K562 (cell line): ENCODE data around the gene MT1A. TPM values are rescaled to one million over a fixed set of nuclear protein-coding genes. Genes with fewer than 3 reads are reported as not detected.

Experiments used
- ATAC-seq: fragments of 200-7000 bp; cut with Tn5 transposase; 3 replicates; pipeline ENCODE4 v1.9.1; 2020; ENCODE audit warnings: moderate library complexity
- BruUV-seq: library from RNA; stranded (reverse); fragments of 400-500 nt; replicated peaks from 2 replicates; lab custom pipeline; 2021; lab: Mats Ljungman, UMichigan
- CTCF ChIA-PET: fragments of 300-600 bp; formaldehyde crosslinking; extraction: SDS; loops from one replicate; lab custom pipeline; 2021; ENCODE audit warnings: low intra/inter-chr PET ratio; lab: Yijun Ruan, JAX
- POLR2A ChIA-PET: fragments of 300-600, 350-650 bp; sonication (Branson Sonifier 250); formaldehyde crosslinking; extraction: SDS; loops from one replicate; lab custom pipeline; 2021; ENCODE audit warnings: antibody characterized with exemption, inconsistent platforms; lab: Yijun Ruan, JAX
- DNase-seq, 4 experiments: peaks; one replicate each; pipeline versions ENCODE4 v3.0.0 to v3.0.0-alpha.2; 2011 to 2018; ENCODE audit warnings: low spot score in 3 of 4, mixed read lengths in 3 of 4; ENCODE audit errors: extremely low read depth in 1 of 4
- FAIRE-seq: peaks from 2 replicates; lab custom pipeline; 2011; peaks lifted over from hg19 to GRCh38; lab: Jason Lieb, UNC
- H2AFZ ChIP-seq: 2 replicates; pipeline ENCODE4 v1.6.0; 2011; ENCODE audit warnings: low read depth, low read length, control low read depth, inconsistent platforms
- H3K27ac ChIP-seq: fragments of 200-600 bp; 3 replicates; pipeline ENCODE4 v1.8.0; 2011; ENCODE audit warnings: low read depth, mild to moderate bottlenecking, control low read depth, inconsistent platforms, low read length, moderate library complexity, mixed read lengths; ENCODE audit errors: extremely low read depth
- H3K27me3 ChIP-seq, 2 experiments: fragments of 300-600 bp in 1 of 2; 2 replicates in 1 of 2; 3 replicates in 1 of 2; pipeline versions ENCODE4 v1.6.0 to v1.8.0; 2011; ENCODE audit warnings: inconsistent platforms in 2 of 2, low read length in 2 of 2, mild to moderate bottlenecking in 1 of 2, mixed read lengths in 1 of 2, moderate library complexity in 1 of 2; ENCODE audit not compliant: control insufficient read depth in 2 of 2, insufficient read depth in 2 of 2
- H3K36me3 ChIP-seq: fragments of 300-600 bp; 3 replicates; pipeline ENCODE4 v1.8.0; 2011; ENCODE audit warnings: mild to moderate bottlenecking, low read length, inconsistent platforms; ENCODE audit not compliant: control insufficient read depth, insufficient read depth
- H3K4me1 ChIP-seq, 2 experiments: fragments of 200-600 bp in 1 of 2; replicated peaks in 1 of 2; 2 replicates in 1 of 2; 3 replicates in 1 of 2; pipeline versions ENCODE4 v1.5.1 to v1.8.0; 2011; ENCODE audit warnings: inconsistent platforms in 2 of 2, low read length in 2 of 2, mild to moderate bottlenecking in 1 of 2, mixed read lengths in 1 of 2, moderate library complexity in 1 of 2; ENCODE audit not compliant: control insufficient read depth in 2 of 2, insufficient read depth in 2 of 2
- H3K4me2 ChIP-seq: 2 replicates; pipeline ENCODE4 v1.6.1; 2011; ENCODE audit warnings: low read length, control low read depth, inconsistent platforms, mixed read lengths; ENCODE audit not compliant: insufficient read depth
- H3K4me3 ChIP-seq: fragments of 200-600 bp; sonication (generic), shearing (Covaris generic); 2 replicates; pipeline ENCODE4 v1.5.1; 2016; ENCODE audit warnings: control low read depth, inconsistent platforms
- H3K79me2 ChIP-seq: fragments of 200-600 bp; 3 replicates; pipeline ENCODE4 v1.8.0; 2011; ENCODE audit warnings: low read length, inconsistent platforms; ENCODE audit not compliant: control insufficient read depth, insufficient read depth
- H3K9ac ChIP-seq, 2 experiments: 2 replicates each; pipeline versions ENCODE4 v1.6.0 to v1.6.1; 2011; ENCODE audit warnings: low read depth in 2 of 2, low read length in 2 of 2, control low read depth in 1 of 2, inconsistent platforms in 1 of 2, mild to moderate bottlenecking in 1 of 2, mixed read lengths in 1 of 2; ENCODE audit not compliant: insufficient read depth in 1 of 2
- H3K9me1 ChIP-seq: one replicate; pipeline ENCODE4 v1.6.0; 2011; ENCODE audit warnings: inconsistent platforms, mild to moderate bottlenecking, low read length, moderate library complexity; ENCODE audit not compliant: control insufficient read depth, insufficient read depth
- H3K9me3 ChIP-seq: replicated peaks from 2 replicates; pipeline ENCODE4 v1.5.1; 2011; ENCODE audit warnings: low read depth, low read length, inconsistent platforms; ENCODE audit not compliant: control insufficient read depth, insufficient read depth
- H4K20me1 ChIP-seq: replicated peaks from 2 replicates; pipeline ENCODE4 v1.6.1; 2011; ENCODE audit warnings: low read length, inconsistent platforms, mixed read lengths; ENCODE audit not compliant: control insufficient read depth, insufficient read depth
- FOXA3 ChIP-seq, 2 experiments: fragments of 450-650 bp in 1 of 2; sonication (generic) in 1 of 2; formaldehyde crosslinking; IDR thresholded peaks in 1 of 2; conservative IDR thresholded peaks in 1 of 2; 2 replicates each; pipeline versions ENCODE4 v1.4.0 to v1.8.0; 2020 to 2022; ENCODE audit warnings: mild to moderate bottlenecking in 2 of 2, missing genetic modification reagents in 1 of 2
- KLF1 ChIP-seq: fragments of 450-650 bp; IDR thresholded peaks from 2 replicates; pipeline ENCODE4 v1.6.1; 2016; ENCODE audit warnings: missing genetic modification characterization, missing compliant biosample characterization
- RAD21 ChIP-seq, 2 experiments: fragments of 250-450 bp in 1 of 2; fragments of 450-650 bp in 1 of 2; sonication (Bioruptor Pico) in 1 of 2; formaldehyde crosslinking in 1 of 2; IDR thresholded peaks in 1 of 2; conservative IDR thresholded peaks in 1 of 2; 2 replicates each; pipeline versions ENCODE4 v1.4.0 to v1.8.0; 2020 to 2022; ENCODE audit warnings: mild to moderate bottlenecking in 2 of 2, moderate library complexity in 1 of 2
- RCOR1 ChIP-seq, 2 experiments: IDR thresholded peaks; 2 replicates each; pipeline ENCODE4 v1.6.1; 2012; ENCODE audit warnings: low read depth in 2 of 2, low read length in 2 of 2, borderline replicate concordance in 1 of 2, improper control_type of control experiment in 1 of 2
- SMC3 ChIP-seq: conservative IDR thresholded peaks from 2 replicates; pipeline ENCODE4 v1.6.1; 2011; ENCODE audit warnings: low read depth, low read length, improper control_type of control experiment; ENCODE audit not compliant: insufficient read depth
- WGBS: fragments of 100-300 bp; shearing (Covaris generic); methylation state at CpG from one replicate; pipeline ENCODE4 v1.1.6; 2016; ENCODE audit warnings: low coverage, mixed read lengths; ENCODE audit not compliant: insufficient coverage; ENCODE audit errors: missing lambda C conversion rate; 5-methylcytosine and 5-hydroxymethylcytosine counted together
- in situ Hi-C: fragments of 300-500 bp; cut with MboI; formaldehyde crosslinking; loops from 4 replicates; pipeline ENCODE4 v1.15.0; 2018; ENCODE audit warnings: inconsistent platforms, mixed read lengths
- intact Hi-C: fragments of 100-400 bp; cut with micrococcal nuclease; formaldehyde crosslinking; loops from 2 replicates; pipeline ENCODE4 v1.14.2; 2022
- polyA plus RNA-seq, 8 experiments: library from polyadenylated mRNA; depleted of rRNA in 4 of 8; stranded (reverse) in 5 of 8; unstranded in 3 of 8; fragments of >200 nt; fragmentation: Nextera tagmentation in 2 of 8; fragmentation: Illumina TruSeq in 1 of 8; extraction: Ambion mirVana in 2 of 8; extraction: Trizol in 1 of 8; gene quantifications; 2 replicates each; pipeline versions ENCODE4 v1.2.1 to v1.2.3, GENCODE V29; 2011 to 2014; ENCODE audit warnings: inconsistent platforms in 1 of 8, missing spikeins in 1 of 8
- total RNA-seq, 7 experiments: library from RNA; depleted of rRNA in 6 of 7; stranded (reverse); fragments of >200 nt in 6 of 7; fragmentation: Illumina TruSeq in 2 of 7; extraction: Trizol in 2 of 7; gene quantifications; 2 replicates each; pipeline versions ENCODE4 v1.2.1 to v1.2.3, GENCODE V29; 2011 to 2021; ENCODE audit warnings: low replicate concordance in 1 of 7
- TF ChIP-seq, protein P1 (sequence below): sonication (generic); formaldehyde crosslinking; IDR thresholded peaks from 2 replicates; pipeline ENCODE4 v1.8.1; 2023; ENCODE audit warnings: missing genetic modification reagents, mild to moderate bottlenecking, borderline replicate concordance

MT1A gene
- total and polyA plus RNA-seq, 9 of the 15 experiments (the other 6 are each of a cell fraction or from before 2014, with no cell fraction given), result 0.23 TPM; not detected in 8

GRCh38 chr16:56600398-56600999, 38.0 kb upstream of the MT1A start:
- no TSS peak for BruUV-seq
- ATAC-seq (peak; percentile 78), DNase-seq (peak; percentile 47 to 61 (median 56)), FAIRE-seq (peak; percentile 90)
- Histone ChIP-seq H3K27me3 (peaks cover 3 to 16% of the 10 kb centered on the region in 2 experiments; a peak in 2 of 5 replicates), H3K27ac (no peak overlapping the region), H3K36me3 (no peaks in the 10 kb centered on the region), H3K9me1 (no peaks in the 10 kb centered on the region), H3K4me2 (no peak overlapping the region), H4K20me1 (no peaks in the 10 kb centered on the region), H3K4me3 (no peak overlapping the region), H2AFZ (no peak overlapping the region), H3K9me3 (no peaks in the 10 kb centered on the region), H3K79me2 (no peaks in the 10 kb centered on the region), H3K4me1 (no peaks in the 10 kb centered on the region; a peak in 1 of 5 replicates), H3K9ac (no peak overlapping the region)
- intact Hi-C loops (no loop called here), in situ Hi-C loops (no loop called here)
- under 1% methylated on average over 8 of the region's 8 CpGs for whole genome bisulfite sequencing
- CTCF ChIA-PET, result interaction anchor here (0.6 to 1.2 kb wide), 3 partner anchors 22 to 101 kb away, joined by 3 to 4 read pairs (median 4); no protein-coding TSS in a partner anchor
- POLR2A ChIA-PET, result interaction anchor here (0.6 to 1.0 kb wide), 3 partner anchors 101 to 463 kb away, joined by 3 to 4 read pairs (median 4); no protein-coding TSS in a partner anchor
- TF ChIP-seq, protein P1, sequence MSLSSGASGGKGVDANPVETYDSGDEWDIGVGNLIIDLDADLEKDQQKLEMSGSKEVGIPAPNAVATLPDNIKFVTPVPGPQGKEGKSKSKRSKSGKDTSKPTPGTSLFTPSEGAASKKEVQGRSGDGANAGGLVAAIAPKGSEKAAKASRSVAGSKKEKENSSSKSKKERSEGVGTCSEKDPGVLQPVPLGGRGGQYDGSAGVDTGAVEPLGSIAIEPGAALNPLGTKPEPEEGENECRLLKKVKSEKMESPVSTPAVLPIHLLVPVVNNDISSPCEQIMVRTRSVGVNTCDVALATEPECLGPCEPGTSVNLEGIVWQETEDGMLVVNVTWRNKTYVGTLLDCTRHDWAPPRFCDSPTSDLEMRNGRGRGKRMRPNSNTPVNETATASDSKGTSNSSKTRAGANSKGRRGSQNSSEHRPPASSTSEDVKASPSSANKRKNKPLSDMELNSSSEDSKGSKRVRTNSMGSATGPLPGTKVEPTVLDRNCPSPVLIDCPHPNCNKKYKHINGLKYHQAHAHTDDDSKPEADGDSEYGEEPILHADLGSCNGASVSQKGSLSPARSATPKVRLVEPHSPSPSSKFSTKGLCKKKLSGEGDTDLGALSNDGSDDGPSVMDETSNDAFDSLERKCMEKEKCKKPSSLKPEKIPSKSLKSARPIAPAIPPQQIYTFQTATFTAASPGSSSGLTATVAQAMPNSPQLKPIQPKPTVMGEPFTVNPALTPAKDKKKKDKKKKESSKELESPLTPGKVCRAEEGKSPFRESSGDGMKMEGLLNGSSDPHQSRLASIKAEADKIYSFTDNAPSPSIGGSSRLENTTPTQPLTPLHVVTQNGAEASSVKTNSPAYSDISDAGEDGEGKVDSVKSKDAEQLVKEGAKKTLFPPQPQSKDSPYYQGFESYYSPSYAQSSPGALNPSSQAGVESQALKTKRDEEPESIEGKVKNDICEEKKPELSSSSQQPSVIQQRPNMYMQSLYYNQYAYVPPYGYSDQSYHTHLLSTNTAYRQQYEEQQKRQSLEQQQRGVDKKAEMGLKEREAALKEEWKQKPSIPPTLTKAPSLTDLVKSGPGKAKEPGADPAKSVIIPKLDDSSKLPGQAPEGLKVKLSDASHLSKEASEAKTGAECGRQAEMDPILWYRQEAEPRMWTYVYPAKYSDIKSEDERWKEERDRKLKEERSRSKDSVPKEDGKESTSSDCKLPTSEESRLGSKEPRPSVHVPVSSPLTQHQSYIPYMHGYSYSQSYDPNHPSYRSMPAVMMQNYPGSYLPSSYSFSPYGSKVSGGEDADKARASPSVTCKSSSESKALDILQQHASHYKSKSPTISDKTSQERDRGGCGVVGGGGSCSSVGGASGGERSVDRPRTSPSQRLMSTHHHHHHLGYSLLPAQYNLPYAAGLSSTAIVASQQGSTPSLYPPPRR (CRISPR knock-in tag), result no peak
- TF ChIP-seq RAD21 (CRISPR knock-in tag; conservative IDR thresholded peaks at IDR 0.05 in 1 of 2, IDR thresholded peaks at IDR 0.05 in 1 of 2), result peak; percentile 25 to 61
- TF ChIP-seq SMC3, result peak; percentile 52
- peak in 1 of 2 experiments; percentile 16; a peak in 1 of 4 replicates for TF ChIP-seq RCOR1 (IDR thresholded peaks at IDR 0.05; ENCODE audit: borderline replicate concordance in 1 of 2, low read depth in 2 of 2, low read length in 2 of 2)
- TF ChIP-seq KLF1 (tag), result no peak
- TF ChIP-seq FOXA3 (CRISPR knock-in tag; conservative IDR thresholded peaks at IDR 0.05 in 1 of 2, IDR thresholded peaks at IDR 0.05 in 1 of 2), result no peak
